ENCODE measurements around the gene SF3B1. TPM values are rescaled to one million over a fixed set of nuclear protein-coding genes. Genes with fewer than 3 reads are reported as not detected.

The SF3B1 gene
- total RNA-seq, 1 experiment from 2014 or later: 249 TPM

- Mint-ChIP-seq H3K36me3 (ENCODE audit: insufficient read depth, unreplicated experiment) (no peaks in the 10 kb centered on the region), H3K4me1 (ENCODE audit: low read depth, unreplicated experiment) (peaks cover 9% of the 10 kb centered on the region), H3K27me3 (ENCODE audit: unreplicated experiment) (no peaks in the 10 kb centered on the region), H3K27ac (ENCODE audit: unreplicated experiment) (no peak overlapping the region), H3K4me3 (ENCODE audit: low read depth, unreplicated experiment) (no peak overlapping the region), H3K9me3 (ENCODE audit: low read depth, unreplicated experiment) (no peaks in the 10 kb centered on the region)
- intact Hi-C loops (cut with micrococcal nuclease; ENCODE audit: unreplicated experiment): no loop called here
- BruUV-seq (replicated peaks): no TSS peak
- CTCF ChIA-PET: no interaction called here
- no peak for DNase-seq
- TF ChIP-seq CTCF (IDR thresholded peaks at IDR 0.05; ENCODE audit: unreplicated experiment): no peak
These were observed 75.0 kb downstream of the SF3B1 start for GRCh38 chr2:197359859-197360258.

- Mint-ChIP-seq H3K4me3 (ENCODE audit: low read depth, unreplicated experiment) (no peak overlapping the region), H3K9me3 (ENCODE audit: low read depth, unreplicated experiment) (no peaks in the 10 kb centered on the region), H3K36me3 (ENCODE audit: insufficient read depth, unreplicated experiment) (no peaks in the 10 kb centered on the region), H3K27me3 (ENCODE audit: unreplicated experiment) (no peaks in the 10 kb centered on the region), H3K27ac (ENCODE audit: unreplicated experiment) (no peak overlapping the region), H3K4me1 (ENCODE audit: low read depth, unreplicated experiment) (peaks cover under 1% of the 10 kb centered on the region)
- BruUV-seq (replicated peaks): no TSS peak
- intact Hi-C loops (cut with micrococcal nuclease; ENCODE audit: unreplicated experiment): no loop called here
- TF ChIP-seq CTCF (IDR thresholded peaks at IDR 0.05; ENCODE audit: unreplicated experiment): no peak
- no peak for DNase-seq
- CTCF ChIA-PET: interaction anchor here (0.7 kb wide), 1 partner anchor 11 kb away, joined by 3 read pairs; no protein-coding TSS in a partner anchor
These were observed 75.9 kb downstream of the SF3B1 start for GRCh38 chr2:197358931-197359330.

GRCh38 chr2:197357986-197358385 lies 76.8 kb downstream of the SF3B1 start:
- CTCF ChIA-PET: interaction anchor here (0.7 kb wide), 1 partner anchor 12 kb away, joined by 3 read pairs; no protein-coding TSS in a partner anchor
- no peaks in the 10 kb centered on the region for H3K9me3 Mint-ChIP-seq (ENCODE audit: low read depth, unreplicated experiment)
- no TSS peak for BruUV-seq (replicated peaks)

GRCh38 chr2:197356136-197356535 lies 78.7 kb downstream of the SF3B1 start:
- peak; percentile 49 for TF ChIP-seq CTCF (IDR thresholded peaks at IDR 0.05; ENCODE audit: unreplicated experiment)
- H3K27me3 Mint-ChIP-seq (ENCODE audit: unreplicated experiment): no peaks in the 10 kb centered on the region
- H3K9me3 Mint-ChIP-seq (ENCODE audit: low read depth, unreplicated experiment): no peaks in the 10 kb centered on the region
- no TSS peak for BruUV-seq (replicated peaks)
- CTCF ChIA-PET: no interaction called here
- H3K4me3 Mint-ChIP-seq (ENCODE audit: low read depth, unreplicated experiment): no peak overlapping the region
- H3K4me1 Mint-ChIP-seq (ENCODE audit: low read depth, unreplicated experiment): peaks cover 3% of the 10 kb centered on the region
- DNase-seq: no peak
- no peaks in the 10 kb centered on the region for H3K36me3 Mint-ChIP-seq (ENCODE audit: insufficient read depth, unreplicated experiment)
- H3K27ac Mint-ChIP-seq (ENCODE audit: unreplicated experiment): no peak overlapping the region
- intact Hi-C loops (cut with micrococcal nuclease; ENCODE audit: unreplicated experiment): no loop called here

More at GRCh38 chr2:197357986-197358385, 76.8 kb downstream of the SF3B1 start:
- H3K27me3 Mint-ChIP-seq (ENCODE audit: unreplicated experiment): no peaks in the 10 kb centered on the region
- intact Hi-C loops (cut with micrococcal nuclease; ENCODE audit: unreplicated experiment): no loop called here
- TF ChIP-seq CTCF (IDR thresholded peaks at IDR 0.05; ENCODE audit: unreplicated experiment): no peak
- DNase-seq: no peak
- H3K36me3 Mint-ChIP-seq (ENCODE audit: insufficient read depth, unreplicated experiment): no peaks in the 10 kb centered on the region
- no peak overlapping the region for H3K4me3 Mint-ChIP-seq (ENCODE audit: low read depth, unreplicated experiment)
- no peaks in the 10 kb centered on the region for H3K4me1 Mint-ChIP-seq (ENCODE audit: low read depth, unreplicated experiment)
- H3K27ac Mint-ChIP-seq (ENCODE audit: unreplicated experiment): no peak overlapping the region
